GM12801 (cell line): Measurements from ENCODE around the gene ST3GAL3.

Experiments used
- TF ChIP-seq, protein P1 (sequence below): IDR thresholded peaks from one replicate; pipeline ENCODE4 v1.5.1; 2011; ENCODE audit warnings: control low read depth; ENCODE audit not compliant: insufficient read length; ENCODE audit errors: extremely low read depth

The ST3GAL3 gene

DNA sequence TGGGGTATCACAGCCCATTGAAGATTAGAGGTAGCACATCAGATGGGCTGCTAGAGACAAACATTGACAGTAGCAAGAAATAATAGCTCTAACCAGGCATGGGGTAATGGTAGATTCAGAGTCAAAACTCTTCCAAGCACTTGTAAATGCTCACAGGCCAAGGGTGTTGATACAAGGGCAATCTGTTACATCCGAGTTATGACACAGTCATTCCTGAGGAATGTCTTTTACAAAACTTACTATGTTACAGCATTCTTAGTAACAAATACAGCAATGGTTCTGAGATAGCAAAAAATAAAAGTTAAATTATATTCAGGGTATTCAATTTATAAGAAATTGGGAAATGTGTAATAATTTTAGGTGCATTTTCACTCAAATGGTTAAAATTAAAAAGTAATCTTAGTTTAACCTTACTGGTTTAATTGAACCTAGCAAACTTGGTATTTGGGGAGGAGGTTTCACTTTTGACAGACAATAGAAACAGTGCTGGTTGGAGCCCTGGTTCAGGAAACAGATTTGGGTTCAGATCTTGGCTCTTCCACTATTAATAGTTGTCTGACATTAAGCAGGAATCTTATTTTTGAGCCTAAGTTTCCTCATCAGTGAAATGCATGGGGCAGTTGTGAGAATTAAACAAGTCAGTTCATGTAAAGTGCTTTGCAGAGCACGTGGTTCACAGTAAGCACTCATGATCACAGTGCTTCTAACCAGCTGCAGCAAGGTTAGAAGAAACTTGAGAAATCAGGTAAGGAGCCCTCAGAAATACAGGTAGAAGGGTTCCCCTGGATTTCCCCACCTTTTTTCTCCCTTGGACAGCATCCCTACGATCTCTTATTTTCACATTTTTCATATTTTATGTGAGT lies 4.4 kb downstream of the ST3GAL3 start:
- TF ChIP-seq, protein P1, sequence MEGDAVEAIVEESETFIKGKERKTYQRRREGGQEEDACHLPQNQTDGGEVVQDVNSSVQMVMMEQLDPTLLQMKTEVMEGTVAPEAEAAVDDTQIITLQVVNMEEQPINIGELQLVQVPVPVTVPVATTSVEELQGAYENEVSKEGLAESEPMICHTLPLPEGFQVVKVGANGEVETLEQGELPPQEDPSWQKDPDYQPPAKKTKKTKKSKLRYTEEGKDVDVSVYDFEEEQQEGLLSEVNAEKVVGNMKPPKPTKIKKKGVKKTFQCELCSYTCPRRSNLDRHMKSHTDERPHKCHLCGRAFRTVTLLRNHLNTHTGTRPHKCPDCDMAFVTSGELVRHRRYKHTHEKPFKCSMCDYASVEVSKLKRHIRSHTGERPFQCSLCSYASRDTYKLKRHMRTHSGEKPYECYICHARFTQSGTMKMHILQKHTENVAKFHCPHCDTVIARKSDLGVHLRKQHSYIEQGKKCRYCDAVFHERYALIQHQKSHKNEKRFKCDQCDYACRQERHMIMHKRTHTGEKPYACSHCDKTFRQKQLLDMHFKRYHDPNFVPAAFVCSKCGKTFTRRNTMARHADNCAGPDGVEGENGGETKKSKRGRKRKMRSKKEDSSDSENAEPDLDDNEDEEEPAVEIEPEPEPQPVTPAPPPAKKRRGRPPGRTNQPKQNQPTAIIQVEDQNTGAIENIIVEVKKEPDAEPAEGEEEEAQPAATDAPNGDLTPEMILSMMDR, result no peak

- TF ChIP-seq, protein P1, result no peak
Measured at GRCh38 chr1:43716559-43717281, 9.4 kb downstream of the ST3GAL3 start.

GRCh38 chr1:43719063-43719462 lies 11.7 kb downstream of the ST3GAL3 start:
- TF ChIP-seq, protein P1, result no peak

DNA sequence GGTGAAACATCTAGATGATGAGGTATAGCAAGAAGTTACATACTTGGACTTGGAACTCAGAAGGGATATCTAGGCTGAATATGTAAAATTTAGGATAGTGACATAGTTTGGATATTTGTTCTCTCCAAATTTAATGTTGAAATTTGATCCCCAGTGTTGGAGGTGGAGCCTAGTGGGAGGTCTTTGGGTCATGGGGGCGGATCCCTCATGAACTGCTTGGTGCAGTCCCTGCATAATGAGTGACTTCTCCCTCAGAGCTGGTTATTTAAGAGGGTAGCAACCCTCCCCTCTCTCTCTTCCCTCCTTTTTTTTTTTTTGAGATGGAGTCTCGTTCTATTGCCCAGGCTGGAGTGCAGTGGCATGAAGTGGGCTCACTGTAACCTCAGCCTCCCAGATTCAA lies 15.5 kb downstream of the ST3GAL3 start:
- TF ChIP-seq, protein P1, result no peak

DNA sequence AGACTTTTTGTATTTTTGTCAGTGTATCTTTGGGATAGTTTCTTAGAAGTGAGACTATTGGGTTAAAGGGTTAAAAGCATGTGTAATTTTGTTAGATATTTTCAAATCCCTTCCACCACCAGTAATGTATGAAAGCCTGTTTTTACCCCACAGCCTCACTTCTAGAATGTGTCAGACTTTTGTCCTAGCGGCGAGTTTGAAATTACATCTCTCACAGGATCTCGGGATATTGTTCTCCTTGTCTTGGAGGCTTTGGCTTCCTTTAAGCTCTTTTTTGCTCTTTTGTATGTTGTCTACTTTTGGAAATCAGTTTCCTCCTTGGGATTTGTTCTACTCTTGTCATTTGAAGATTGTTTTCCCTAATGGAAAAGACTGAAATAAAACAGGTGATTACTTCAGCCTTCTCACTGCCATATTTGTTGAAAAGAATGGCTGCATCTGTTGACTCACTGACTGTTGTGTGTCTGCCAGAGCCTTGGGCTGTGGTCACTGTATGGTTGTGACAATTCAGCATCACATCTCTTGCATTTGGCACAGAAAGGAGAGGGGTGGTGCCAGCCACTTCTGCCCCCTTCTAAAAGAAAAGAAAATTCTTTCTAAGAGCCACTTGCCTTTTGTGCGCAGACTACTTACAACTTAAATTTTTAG lies 22.6 kb downstream of the ST3GAL3 start:
- TF ChIP-seq, protein P1, result no peak

GRCh38 chr1:43731867-43732531 lies 24.7 kb downstream of the ST3GAL3 start:
- TF ChIP-seq, protein P1, result no peak

DNA sequence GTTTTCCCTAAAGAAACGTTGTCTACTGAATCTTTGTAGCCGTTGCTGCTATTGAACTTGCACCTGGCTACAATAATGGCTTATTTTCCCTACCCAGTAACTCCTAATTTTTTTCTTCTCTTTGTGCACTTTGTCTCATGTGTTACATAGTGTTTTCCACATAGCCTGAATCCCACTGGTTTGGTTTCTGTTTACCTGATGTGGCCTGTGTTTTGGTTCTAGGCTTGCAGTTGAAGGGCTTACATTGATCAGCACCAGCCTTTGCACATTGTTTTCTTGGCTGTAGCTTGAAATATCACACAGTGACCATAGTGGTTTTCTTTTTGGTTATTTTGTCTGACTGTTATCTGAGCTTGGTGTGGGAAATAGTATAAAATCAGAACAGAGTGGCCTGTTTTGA lies 29.5 kb downstream of the ST3GAL3 start:
- TF ChIP-seq, protein P1, result no peak
